Left lung (tissue), 10 donors: ENCODE data around the gene METTL16. TPM values are rescaled to one million over a fixed set of nuclear protein-coding genes. Genes with fewer than 3 reads are reported as not detected.

ENCODE experiments used
- ATAC-seq: fragments of 200-7000 bp; cut with Tn5 transposase; one replicate; pipeline ENCODE4 v1.9.1; 2020; ENCODE audit warnings: moderate library complexity
- DNase-seq, 4 donors: peaks; one replicate each; pipeline ENCODE4 v3.0.0-alpha.2; 2013 to 2020
- H3K27ac ChIP-seq, 2 donors: fragments of 200-600 bp; sonication (generic) in 1 of 2; one replicate each; pipeline versions ENCODE4 v1.5.0 to v1.8.0; 2020 to 2021
- H3K27me3 ChIP-seq, 2 donors: fragments of 200-600 bp; sonication (generic) in 1 of 2; one replicate each; pipeline versions ENCODE4 v1.5.0 to v1.8.0; 2020 to 2021
- H3K36me3 ChIP-seq, 2 donors: fragments of 200-600 bp; sonication (generic) in 1 of 2; one replicate each; pipeline versions ENCODE4 v1.5.0 to v1.8.0; 2020 to 2021
- H3K4me1 ChIP-seq, 2 donors: fragments of 200-600 bp; one replicate each; pipeline ENCODE4 v1.8.0; 2021
- H3K4me3 ChIP-seq, 2 donors: fragments of 200-600 bp; sonication (generic) in 1 of 2; one replicate each; pipeline versions ENCODE4 v1.5.0 to v1.8.0; 2020 to 2021; ENCODE audit warnings: mild to moderate bottlenecking in 1 of 2
- H3K9me3 ChIP-seq, 2 donors: fragments of 200-600 bp; sonication (generic) in 1 of 2; one replicate each; pipeline versions ENCODE4 v1.5.0 to v1.8.0; 2020 to 2021
- intact Hi-C, 2 donors: fragments of 100-400 bp; cut with DNase I; formaldehyde crosslinking; loops; one replicate each; pipeline versions ENCODE4 v1.11.2 to v1.14.2; 2022
- polyA plus RNA-seq, 6 donors: library from polyadenylated mRNA; unstranded; fragments of 120-200 nt; gene quantifications; one replicate each; pipeline ENCODE4 v1.2.1, GENCODE V29; 2013; ENCODE audit not compliant: insufficient read length in 6 of 6
- total RNA-seq, 2 donors: library from RNA; stranded (reverse); fragmentation: NEBNext Ultra II Directional; extraction: Animal tissue kit (Norgen Biotek cat#: 25700); gene quantifications; one replicate each; pipeline ENCODE4 v1.2.1, GENCODE V29; 2021
- TF ChIP-seq, protein P1 (sequence below), 2 donors: fragments of 200-600 bp; sonication (generic) in 1 of 2; IDR thresholded peaks; one replicate each; pipeline versions ENCODE4 v1.5.0 to v1.8.0; 2021; ENCODE audit warnings: antibody characterized with exemption in 2 of 2
- donor health status: DM: no; HTN: yes; CAD: no.
- donor health status: DM: no; HTN: no; CAD: no.

Gene METTL16
- total and polyA plus RNA-seq, 8 donors: 25.1 to 51.8 (median 38.7) TPM

- intact Hi-C loops: no loop called here
- no peak overlapping the region for H3K27ac ChIP-seq
- H3K4me1 ChIP-seq: peaks cover 0 to 9% of the 10 kb centered on the region in 2 donors
- no peaks in the 10 kb centered on the region for H3K27me3 ChIP-seq
- TF ChIP-seq, protein P1, sequence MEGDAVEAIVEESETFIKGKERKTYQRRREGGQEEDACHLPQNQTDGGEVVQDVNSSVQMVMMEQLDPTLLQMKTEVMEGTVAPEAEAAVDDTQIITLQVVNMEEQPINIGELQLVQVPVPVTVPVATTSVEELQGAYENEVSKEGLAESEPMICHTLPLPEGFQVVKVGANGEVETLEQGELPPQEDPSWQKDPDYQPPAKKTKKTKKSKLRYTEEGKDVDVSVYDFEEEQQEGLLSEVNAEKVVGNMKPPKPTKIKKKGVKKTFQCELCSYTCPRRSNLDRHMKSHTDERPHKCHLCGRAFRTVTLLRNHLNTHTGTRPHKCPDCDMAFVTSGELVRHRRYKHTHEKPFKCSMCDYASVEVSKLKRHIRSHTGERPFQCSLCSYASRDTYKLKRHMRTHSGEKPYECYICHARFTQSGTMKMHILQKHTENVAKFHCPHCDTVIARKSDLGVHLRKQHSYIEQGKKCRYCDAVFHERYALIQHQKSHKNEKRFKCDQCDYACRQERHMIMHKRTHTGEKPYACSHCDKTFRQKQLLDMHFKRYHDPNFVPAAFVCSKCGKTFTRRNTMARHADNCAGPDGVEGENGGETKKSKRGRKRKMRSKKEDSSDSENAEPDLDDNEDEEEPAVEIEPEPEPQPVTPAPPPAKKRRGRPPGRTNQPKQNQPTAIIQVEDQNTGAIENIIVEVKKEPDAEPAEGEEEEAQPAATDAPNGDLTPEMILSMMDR (IDR thresholded peaks at IDR 0.05): no peak
- H3K36me3 ChIP-seq: peaks cover 0 to 39% of the 10 kb centered on the region in 2 donors
- DNase-seq: no peak
- ATAC-seq: no peak
- no peaks in the 10 kb centered on the region for H3K9me3 ChIP-seq
- H3K4me3 ChIP-seq: no peak overlapping the region
Observed at GRCh38 chr17:2478458-2478857, 33.2 kb downstream of the METTL16 start.

GRCh38 chr17:2475056-2475455, 36.6 kb downstream of the METTL16 start:
- TF ChIP-seq, protein P1 (IDR thresholded peaks at IDR 0.05): no peak
- Histone ChIP-seq H3K36me3 (peaks cover 0 to 73% of the 10 kb centered on the region in 2 donors), H3K4me1 (no peaks in the 10 kb centered on the region)

GRCh38 chr17:2474371-2474770, 37.3 kb downstream of the METTL16 start:
- no peak overlapping the region for H3K4me3 ChIP-seq
- intact Hi-C loops: no loop called here
- H3K36me3 ChIP-seq: peaks cover 0 to 80% of the 10 kb centered on the region in 2 donors
- H3K27ac ChIP-seq: no peak overlapping the region
- H3K4me1 ChIP-seq: no peaks in the 10 kb centered on the region
- ATAC-seq: no peak
- TF ChIP-seq, protein P1 (IDR thresholded peaks at IDR 0.05): no peak
- DNase-seq: no peak
- H3K27me3 ChIP-seq: no peaks in the 10 kb centered on the region
- no peaks in the 10 kb centered on the region for H3K9me3 ChIP-seq

More at GRCh38 chr17:2475056-2475455, 36.6 kb downstream of the METTL16 start:
- Histone ChIP-seq H3K9me3 (no peaks in the 10 kb centered on the region), H3K27ac (no peak overlapping the region), H3K27me3 (no peaks in the 10 kb centered on the region), H3K4me3 (no peak overlapping the region)
- ATAC-seq (no peak), DNase-seq (no peak)
- intact Hi-C loops: no loop called here

DNA sequence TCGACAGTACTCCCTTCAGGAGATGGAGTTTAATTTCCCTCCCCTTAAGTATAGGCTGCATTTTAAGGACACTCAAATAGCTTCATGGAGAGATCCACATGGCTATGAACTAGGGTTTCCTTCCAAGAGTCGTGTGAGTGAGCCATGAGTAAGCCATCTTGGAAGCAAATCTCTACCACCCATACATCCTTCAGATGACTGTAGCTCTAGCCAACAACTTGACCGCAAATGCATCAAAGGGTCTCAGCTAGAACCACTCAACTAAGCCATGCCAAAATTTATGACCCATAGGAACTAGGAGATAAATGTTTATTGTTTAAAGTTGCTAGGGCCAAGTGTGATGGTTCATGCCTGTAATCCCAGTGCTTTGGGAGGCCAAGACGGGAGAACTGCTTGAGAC, 43.4 kb downstream of the METTL16 start:
- peaks cover 0 to 95% of the 10 kb centered on the region in 2 donors for H3K36me3 ChIP-seq
- H3K4me1 ChIP-seq: no peaks in the 10 kb centered on the region
- TF ChIP-seq, protein P1 (IDR thresholded peaks at IDR 0.05): no peak
- intact Hi-C loops: no loop called here
- H3K9me3 ChIP-seq: no peaks in the 10 kb centered on the region
- peak; percentile 30 for ATAC-seq
- no peak overlapping the region for H3K27ac ChIP-seq
- DNase-seq: no peak
- H3K4me3 ChIP-seq: no peak overlapping the region
- no peaks in the 10 kb centered on the region for H3K27me3 ChIP-seq

- H3K27me3 ChIP-seq: no peaks in the 10 kb centered on the region
- ATAC-seq: no peak
- H3K36me3 ChIP-seq: peaks cover 0 to 95% of the 10 kb centered on the region in 2 donors
Observed at GRCh38 chr17:2466931-2467330, 44.8 kb downstream of the METTL16 start.

More at GRCh38 chr17:2466931-2467330, 44.8 kb downstream of the METTL16 start:
- DNase-seq: no peak
- Histone ChIP-seq H3K27ac (no peak overlapping the region), H3K4me3 (no peak overlapping the region), H3K9me3 (no peaks in the 10 kb centered on the region), H3K4me1 (no peaks in the 10 kb centered on the region)
- TF ChIP-seq, protein P1 (IDR thresholded peaks at IDR 0.05): no peak
- intact Hi-C loops: no loop called here
